NCI-H128 (cell line): Measurements from ENCODE around the gene MTHFD1L.
"Not testable (repeated sequence)": the region's sequence is repeated elsewhere in the genome, so short reads cannot be mapped to it uniquely, and the experiment has no call there.

Source experiments
- DNase-seq: peaks from one replicate; lab custom pipeline; 2025; ENCODE audit not compliant: unreplicated experiment; lab: John Stamatoyannopoulos, UW

The MTHFD1L gene

DNA sequence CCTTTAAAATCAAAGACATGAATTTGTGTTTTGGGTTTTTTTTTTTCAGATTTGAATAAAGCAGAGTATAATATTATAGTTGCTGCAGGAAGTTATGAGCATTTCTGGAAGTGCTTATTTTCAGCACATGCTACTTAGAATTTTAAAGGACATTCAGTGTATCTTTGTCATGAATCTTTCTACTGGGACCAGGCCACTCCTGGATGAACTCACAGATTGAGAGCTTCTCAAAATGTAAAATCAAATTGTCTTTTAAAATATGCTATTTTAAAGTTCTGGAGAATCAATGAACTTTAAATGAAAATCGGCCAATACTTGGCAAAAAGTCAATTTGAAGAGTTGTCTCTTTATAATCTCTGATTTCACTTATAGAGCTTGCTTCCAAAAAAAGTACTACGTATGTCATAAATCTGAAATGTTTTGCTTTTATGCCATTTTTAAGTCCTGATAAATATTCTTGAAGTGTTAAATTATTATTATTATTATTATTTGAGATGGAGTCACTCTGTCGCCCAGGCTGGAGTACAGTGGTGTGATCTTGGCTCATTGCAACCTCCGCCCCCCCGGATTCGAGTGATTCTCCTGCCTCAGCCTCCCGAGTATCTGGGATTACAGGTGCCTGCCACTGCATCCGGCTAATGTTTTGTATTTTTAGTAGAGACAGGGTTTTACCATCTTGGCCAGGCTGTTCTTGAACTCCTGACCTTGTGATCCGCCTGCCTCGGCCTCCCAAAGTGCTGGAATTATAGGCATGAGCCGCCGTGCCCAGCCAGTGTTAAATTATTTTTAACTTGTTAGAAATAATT is 198.5 kb downstream of the MTHFD1L start:
- no peak for DNase-seq

DNA sequence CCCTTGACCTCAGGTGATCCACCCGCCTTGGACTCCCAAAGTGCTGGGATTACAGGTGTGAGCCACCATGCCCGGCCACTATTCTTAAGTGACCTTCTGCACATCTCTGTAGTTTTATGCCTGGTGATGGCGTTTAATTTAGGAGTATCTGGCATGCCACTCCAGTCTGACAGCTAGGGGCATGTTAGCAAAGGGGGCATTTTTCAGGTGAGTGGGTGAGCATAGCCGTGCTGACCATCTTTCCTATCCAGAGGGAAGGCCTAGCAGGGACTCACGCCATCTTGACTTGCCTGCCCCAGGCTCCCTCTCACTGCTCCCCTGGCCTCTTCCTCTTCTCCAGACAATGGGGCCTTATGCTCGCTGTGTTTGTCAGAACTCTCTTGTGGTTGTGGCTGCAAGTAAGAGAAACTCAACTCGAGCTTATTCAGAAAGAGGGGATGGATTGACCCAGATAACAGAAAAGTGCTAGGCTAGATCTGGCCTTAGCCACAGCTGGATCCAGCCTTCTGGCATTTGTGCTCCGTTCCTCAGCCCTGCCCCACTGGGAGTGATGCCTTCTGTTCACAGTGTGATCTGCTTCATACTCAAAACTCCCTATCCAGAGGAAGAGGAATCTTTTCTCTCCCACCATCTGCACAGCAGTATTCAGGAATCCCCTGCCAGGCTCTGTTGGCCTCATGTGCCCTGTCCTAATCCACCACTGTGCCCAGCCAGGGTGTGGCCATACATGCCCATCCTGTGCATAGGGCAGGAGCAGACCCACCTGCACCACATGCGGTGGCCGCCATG is 199.7 kb downstream of the MTHFD1L start:
- DNase-seq = no peak

DNA sequence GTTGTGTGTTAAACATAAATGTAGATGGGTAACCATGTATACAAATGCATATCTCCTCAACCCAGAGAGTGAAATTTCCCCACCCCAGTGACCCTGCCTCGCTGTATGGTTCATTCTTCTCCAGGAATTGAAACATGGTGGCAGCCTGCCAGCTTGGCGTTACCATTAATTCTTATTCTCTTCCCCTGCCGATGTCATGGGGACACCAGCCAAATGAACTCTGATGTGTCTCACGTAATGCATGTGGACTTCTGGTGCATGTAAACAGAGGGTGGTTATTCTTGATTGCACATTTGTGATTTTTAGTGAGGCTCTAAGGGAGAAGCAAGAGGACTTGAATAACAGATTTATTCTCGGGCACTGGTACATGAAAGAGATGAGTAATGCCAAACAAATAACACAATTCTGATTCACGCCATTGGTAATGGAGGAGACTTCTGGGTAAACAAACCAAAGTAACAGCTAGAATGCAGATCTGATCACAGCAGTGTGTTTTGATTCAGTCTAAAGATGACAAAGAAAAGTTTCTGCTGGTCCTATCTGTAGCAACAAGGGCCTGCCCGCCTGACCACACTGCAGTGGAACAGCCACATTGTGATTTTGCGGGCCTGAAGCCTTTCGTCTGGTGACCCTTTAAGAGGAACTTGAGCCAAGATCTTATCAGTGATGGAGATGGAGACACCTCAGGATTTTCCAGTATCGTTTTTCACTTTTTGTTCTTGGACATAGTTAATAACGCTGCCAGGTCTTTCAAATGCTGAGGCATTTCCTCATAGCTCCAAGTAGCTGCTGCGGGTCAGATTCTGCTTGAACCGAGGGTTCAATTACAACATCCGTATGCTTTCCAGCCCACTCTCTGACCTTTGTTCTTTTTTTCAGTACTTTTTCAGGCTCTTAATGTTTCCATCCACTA is 202.4 kb downstream of the MTHFD1L start:
- DNase-seq = no peak

DNA sequence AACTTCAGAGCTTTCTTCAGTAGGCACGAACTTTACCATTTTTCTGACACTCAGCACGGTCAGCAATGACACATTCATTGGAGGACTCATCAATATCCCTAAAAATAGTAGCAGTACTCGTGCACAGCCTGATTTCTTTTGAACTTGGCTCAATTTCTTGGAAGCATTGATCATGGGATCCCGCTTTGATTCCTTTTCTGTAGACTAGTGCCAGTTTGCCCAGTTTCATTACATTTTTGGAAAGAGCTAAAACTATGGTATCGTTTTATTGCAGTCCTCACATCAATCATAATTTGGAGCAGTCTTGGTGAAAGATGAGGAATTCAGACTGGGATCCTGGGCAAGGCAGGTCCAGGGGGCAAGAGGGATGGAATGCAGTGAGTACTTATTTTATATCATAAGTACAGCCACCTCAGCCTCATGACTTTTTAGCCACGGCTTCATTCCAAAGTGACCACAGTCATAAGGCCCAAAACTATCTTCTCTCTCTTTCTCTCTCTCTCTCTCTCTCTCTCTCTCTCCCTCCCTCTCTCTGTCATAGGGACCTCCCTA is 203.3 kb downstream of the MTHFD1L start:
- DNase-seq = no peak

DNA sequence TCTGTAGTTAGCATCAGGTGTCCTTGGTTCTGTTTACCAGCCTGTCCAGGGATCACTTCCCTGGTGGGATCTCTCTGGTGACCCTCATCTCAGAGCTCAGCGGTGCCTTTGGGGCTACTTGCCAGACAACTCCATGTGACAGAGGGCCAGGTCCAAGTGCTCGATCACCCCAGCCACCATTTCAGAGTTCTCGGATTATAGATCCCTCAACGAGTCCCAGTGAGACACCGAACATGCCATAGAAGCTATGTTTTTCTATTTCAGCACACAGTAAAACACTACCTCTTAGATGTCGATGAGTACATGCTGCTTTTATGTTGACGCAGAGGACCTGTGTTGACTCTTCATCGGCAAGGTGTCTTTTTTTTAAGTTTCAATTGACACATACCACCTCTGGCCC is 204.1 kb downstream of the MTHFD1L start:
- no peak for DNase-seq

DNA sequence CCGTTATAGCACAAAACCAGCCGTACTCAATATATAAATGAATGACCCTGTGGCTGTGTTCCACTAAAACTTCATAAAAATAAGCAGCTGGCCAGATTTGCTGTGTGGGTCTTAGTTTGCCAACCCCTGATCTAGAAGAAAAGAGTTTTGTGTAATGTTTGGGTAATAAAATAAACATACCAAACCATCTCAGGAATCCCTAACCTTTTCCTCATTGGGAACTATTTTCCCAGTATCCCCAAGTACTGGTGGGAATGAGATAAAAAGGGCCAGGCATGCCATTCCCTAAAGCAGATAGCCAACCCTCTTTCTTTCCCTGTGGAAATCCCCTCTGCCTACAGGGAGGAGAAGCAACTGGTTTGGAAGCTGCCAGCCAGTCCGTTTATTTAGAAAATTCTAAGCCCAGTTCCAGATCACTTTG is 205.1 kb downstream of the MTHFD1L start:
- no peak for DNase-seq

DNA sequence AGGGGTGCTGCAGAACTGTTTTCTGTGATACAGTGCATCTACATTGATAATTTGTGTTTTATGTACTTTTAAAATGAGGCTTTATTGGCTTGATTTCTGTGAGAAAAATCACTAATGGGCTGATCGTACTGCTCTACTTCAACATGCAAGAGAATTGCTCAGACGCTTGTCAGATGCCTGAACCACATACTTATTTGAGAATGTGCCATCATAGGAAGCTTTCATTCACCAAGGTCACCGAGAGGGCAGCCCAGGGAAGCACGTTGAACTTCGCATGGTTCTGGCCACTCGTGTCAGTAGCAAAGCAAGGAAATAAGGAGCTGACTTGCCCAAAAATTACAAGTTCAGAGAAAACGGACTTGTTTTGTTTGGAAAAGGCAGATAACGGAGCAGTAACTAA is 205.8 kb downstream of the MTHFD1L start:
- no peak for DNase-seq

DNA sequence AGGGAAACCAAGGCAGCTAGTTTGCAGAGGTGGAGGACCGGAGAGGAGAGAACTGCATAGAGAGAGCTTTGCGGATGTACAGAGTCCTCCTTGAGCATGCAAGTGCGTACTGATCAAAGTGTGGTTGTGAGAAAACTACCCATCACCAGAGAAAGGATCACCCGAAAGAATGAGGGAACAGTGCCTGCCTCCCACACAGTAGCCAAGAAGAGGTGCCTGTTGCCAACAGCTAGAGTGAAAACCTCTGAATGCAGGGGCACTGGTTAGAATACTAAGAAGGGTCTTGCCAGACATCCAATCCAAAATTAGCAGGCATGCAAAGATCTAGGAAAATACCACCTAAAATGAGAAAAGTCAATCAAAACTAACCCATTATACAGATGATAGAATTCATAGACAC is 207.6 kb downstream of the MTHFD1L start:
- no peak for DNase-seq

DNA sequence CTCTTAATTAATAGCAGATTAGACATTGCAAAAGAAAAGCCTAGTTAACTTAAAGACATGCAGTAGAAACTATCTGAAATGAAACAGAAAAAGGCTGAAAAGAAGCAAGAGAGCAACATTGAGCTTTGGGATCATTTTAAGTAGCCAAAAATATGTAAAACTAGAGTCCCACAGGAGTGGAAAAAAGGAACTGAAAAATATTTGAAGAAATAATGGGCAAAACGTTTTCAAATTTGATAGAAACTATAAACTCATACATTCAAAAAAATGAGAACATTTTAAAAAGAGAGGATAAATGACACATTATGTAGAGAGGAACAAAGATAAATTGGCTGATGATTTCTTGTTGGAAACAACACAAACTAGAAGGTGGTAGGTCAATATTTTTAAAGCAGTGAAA is 208.2 kb downstream of the MTHFD1L start:
- no peak for DNase-seq

DNA sequence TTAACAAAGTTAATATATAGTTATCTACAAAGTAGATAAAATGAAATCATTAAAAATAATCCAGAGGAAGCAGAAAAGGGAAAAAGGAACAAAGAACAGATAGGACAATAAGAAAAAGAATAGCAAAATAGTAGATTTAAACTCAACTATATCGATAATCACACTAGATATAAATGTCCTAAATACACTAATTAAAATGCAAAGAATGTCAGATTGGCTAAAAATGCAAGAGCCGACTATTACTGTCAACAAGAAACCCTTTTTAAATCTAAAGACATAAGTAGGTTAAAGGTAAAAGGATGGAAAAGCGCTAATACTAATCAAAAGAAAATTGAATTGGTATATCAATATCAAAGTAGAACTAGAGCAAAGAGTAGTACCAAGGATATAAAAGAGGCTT is 209.5 kb downstream of the MTHFD1L start:
- no peak for DNase-seq

DNA sequence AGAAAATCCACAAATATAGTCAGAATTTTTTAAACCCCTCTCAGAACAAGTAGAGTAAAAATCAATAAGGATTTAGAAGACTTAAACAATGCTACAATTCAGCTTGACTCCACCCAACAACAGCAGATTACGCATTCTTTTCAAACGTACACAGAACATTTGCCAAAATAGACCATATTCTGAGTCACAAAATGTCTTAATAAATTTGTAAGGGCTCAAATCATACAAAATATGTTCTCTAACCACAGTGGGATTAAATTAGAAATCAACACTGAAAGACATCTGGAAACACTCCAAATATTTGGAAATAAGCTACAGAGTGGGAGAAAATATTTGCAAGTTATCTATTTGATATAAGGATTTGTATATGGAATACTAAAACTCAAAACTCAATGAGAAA is 210.0 kb downstream of the MTHFD1L start:
- DNase-seq = no peak

DNA sequence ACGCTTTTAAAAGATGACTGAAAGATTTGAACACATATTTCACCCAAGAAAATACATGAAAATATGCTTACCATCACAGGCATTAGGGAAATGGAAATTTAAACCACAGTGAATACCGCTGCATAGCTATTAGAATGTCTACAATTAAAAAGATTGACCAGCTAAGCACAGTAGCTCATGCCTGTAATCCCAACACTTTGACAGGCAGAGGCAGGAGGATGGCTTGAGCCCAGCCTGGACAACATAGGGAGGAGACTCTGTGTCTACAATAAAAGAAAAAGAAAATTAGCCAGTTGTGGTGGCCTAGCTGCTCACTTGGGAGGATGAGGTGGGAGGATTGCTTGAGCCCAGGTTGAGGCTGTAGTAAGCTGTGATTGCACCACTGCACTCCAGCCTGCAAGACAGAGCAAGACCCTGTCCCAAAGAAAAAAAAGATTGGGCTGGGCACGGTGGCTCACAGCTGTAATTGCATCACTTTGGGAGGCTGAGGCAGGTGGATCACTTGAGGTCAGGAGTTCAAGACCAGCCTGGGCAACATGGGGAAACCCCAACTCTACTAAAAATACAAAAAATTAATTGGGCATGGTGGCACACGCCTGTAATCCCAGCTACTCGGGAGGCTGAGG is 210.5 kb downstream of the MTHFD1L start:
- no peak for DNase-seq

DNA sequence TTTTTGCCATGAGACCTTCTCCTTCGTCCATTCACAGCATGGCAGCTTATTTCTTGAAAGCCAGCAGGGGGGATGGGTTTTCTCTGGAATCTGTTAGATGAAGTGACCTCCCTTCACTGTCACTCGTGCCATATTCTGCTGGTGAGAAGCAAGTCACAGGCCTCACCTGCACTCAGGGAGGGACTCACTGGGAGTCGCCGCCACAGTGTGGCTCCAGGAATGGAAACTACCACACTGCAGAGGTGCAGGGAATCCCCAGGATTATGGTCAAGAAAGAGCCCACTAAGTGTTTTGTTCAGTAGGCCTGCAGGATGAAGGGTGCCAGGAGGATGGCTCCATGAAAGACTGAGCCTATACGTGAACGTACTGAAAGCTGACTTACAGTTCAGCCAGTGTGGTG is 213.2 kb downstream of the MTHFD1L start:
- DNase-seq = no peak

DNA sequence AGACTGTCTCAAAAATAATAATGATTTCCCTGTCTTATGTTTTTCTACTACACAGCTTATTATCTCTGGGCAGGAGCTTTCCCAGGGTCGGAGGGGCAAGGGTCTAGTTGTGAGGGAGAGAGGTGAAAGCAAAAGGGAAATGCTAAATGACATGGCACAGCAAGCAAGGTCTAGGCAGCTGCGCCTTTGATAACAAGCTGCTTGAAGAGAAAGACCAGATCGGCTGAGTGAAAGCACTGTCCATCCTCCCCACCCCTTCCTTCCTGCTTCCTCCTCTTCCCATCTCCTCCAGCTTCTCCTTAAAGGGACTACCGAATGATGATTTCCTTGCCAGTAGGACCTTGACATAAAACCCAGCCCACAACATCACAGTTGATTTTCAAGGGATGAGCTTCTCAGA is 216.2 kb downstream of the MTHFD1L start:
- no peak for DNase-seq

DNA sequence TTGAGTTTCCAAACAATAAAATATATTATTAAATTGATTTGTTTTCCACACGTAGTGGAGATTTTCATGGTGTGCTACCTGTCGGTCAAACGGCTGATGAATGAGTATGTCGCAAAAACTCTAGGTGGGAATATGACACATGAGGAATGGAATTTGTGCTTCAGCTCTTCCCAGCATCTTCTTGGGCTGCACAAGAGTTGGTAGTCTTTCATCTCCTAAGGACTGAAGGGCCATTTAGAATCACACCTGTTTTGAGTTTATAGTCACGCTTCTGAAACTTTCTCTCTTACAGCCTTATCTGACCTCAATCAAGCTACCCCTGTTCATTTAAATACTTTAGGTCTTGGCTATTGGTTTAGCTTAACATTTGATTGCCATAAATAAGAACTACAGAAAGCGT is 216.6 kb downstream of the MTHFD1L start:
- no peak for DNase-seq

DNA sequence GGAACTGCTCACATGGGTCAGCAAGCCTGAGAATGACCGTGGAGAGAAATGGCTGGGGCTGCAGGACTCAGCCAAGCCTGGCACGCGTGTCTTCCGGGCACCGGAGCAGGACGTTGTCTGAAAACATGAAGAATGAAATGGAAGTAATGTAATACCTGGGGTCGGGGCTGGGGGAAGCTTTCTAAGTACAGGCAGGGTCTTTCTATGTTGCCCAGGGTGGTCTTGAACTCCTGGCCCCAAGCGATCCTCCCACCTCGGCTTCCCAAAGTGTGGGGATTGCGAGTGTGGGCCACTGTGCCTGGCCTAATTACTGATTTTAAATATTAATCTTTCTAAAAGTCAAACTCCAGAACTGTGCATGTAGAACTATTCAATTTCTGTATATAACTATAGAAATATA is 218.8 kb downstream of the MTHFD1L start:
- no peak for DNase-seq

DNA sequence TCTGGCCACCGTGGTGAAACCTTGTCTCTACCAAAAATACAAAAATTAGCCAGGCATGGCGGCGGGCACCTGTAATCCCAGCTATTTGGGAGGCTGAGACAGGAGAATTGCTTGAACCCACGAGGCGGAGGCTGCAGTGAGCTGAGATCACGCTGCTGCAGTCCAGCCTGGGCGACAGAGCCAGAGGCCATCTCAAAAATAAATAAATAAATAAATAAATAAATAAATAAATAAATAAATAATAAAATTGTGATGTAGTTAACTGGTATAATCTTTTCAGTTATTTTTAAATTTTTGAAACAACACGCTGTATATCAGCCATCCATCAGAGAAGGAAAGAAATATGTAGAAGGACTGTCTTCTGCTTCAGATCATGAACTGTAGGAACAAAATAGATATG is 221.6 kb downstream of the MTHFD1L start:
- not testable (repeated sequence) for DNase-seq

DNA sequence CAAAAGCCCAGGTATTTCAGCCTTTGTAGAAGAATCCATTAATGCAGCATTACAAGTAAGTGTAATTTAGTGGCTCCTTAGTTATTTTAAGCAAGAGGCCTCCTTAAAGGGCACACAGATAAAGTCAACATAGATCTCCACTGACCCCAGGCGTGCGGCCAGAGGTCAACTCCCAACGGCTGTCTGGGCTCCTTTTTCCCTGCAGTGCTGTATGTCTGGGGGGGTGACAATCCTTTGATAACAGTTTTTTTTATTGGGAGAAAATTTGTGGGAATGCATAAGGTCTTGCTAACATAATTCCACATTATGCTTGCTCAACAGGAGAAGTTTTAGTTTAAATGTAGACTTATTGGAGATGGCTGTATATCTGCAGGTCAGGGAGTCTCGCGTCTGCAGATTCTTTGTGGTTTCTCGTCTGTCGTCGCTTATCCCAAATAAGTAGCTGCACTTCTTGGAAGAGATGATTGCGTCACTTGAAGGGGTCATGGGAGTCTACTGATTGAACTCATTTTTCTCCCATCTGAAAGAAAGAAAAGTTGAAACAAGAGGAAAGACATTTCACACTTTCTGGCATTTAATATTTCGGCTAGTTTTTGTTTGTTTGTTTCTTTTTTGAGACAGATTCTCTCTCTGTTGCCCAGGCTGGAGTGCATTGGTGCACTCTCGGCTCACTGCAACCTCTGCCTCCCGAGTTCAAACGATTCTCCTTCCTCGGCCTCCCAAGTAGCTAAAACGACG is 222.5 kb downstream of the MTHFD1L start:
- DNase-seq = no peak

DNA sequence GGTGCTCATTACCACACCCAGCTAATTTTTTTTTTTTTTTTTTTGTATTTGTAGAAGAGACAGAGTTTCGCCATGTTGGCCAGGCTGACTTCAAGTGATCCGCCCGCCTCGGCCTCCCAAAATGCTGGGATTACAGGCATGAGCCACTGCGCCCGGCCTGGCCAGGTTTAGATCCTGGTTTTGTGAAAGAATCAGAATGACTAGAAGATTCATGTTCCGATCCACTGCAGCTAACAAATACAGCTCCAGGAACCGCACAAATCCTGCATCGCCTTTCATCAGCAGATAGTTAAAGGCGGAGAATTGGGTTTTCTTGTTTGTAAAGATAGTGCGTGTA is 223.1 kb downstream of the MTHFD1L start:
- no peak for DNase-seq

DNA sequence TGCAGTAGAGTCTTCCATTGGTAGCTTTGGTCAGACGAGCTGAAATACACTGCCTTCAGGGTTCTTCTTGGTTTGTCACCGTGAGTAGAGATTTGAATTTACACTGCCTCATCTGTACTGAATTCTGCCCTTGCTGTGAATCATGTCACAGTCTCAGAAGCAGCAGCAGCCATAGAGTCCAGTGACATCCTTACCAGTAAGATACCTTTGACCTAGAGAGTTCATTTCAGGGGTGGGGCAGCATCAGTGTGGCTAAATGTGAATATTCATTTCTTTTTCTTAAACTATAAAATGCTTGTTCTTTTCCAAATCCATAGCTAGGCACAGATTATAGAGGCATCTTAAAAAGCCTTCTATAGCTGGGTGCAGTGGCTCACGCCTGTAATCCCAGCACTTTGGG is 223.5 kb downstream of the MTHFD1L start:
- no peak for DNase-seq
